ENCODE results near the gene NECAB3.
"Not testable (repeated sequence)": the region's sequence is repeated elsewhere in the genome, so short reads cannot be mapped to it uniquely, and the experiment has no call there.

Gene NECAB3

GRCh38 chr20:33646191-33646590, 28.0 kb downstream of the NECAB3 start:
- DNase-seq (ENCODE audit: insufficient read length, low spot score) (no peak), FAIRE-seq (no peak)
- TF ChIP-seq CTCF (IDR thresholded peaks at IDR 0.05; ENCODE audit: insufficient read depth, missing control alignments): no peak

- FAIRE-seq (no peak), DNase-seq (ENCODE audit: insufficient read length, low spot score) (no peak)
- no peak for TF ChIP-seq CTCF (IDR thresholded peaks at IDR 0.05; ENCODE audit: insufficient read depth, missing control alignments)
Observed at GRCh38 chr20:33645396-33645795, 28.8 kb downstream of the NECAB3 start.

GRCh38 chr20:33645072-33645358, 29.2 kb downstream of the NECAB3 start:
- FAIRE-seq: no peak
- no peak for TF ChIP-seq CTCF (IDR thresholded peaks at IDR 0.05; ENCODE audit: insufficient read depth, missing control alignments)

GRCh38 chr20:33644313-33645071, 29.7 kb downstream of the NECAB3 start:
- no peak for DNase-seq (ENCODE audit: insufficient read length, low spot score)
- FAIRE-seq: no peak
- no peak for TF ChIP-seq CTCF (IDR thresholded peaks at IDR 0.05; ENCODE audit: insufficient read depth, missing control alignments)

More at GRCh38 chr20:33645072-33645358, 29.2 kb downstream of the NECAB3 start:
- DNase-seq (ENCODE audit: insufficient read length, low spot score): no peak

- DNase-seq (ENCODE audit: insufficient read length, low spot score) (no peak), FAIRE-seq (no peak)
- no peak for TF ChIP-seq CTCF (IDR thresholded peaks at IDR 0.05; ENCODE audit: insufficient read depth, missing control alignments)
Observed at GRCh38 chr20:33640287-33640686, 33.9 kb downstream of the NECAB3 start.

- FAIRE-seq: no peak
- TF ChIP-seq CTCF (IDR thresholded peaks at IDR 0.05; ENCODE audit: insufficient read depth, missing control alignments): no peak
Observed at GRCh38 chr20:33636776-33637175, 37.5 kb downstream of the NECAB3 start.

GRCh38 chr20:33635341-33635740, 38.9 kb downstream of the NECAB3 start:
- TF ChIP-seq CTCF (IDR thresholded peaks at IDR 0.05; ENCODE audit: insufficient read depth, missing control alignments): no peak
- FAIRE-seq: no peak

More at GRCh38 chr20:33636776-33637175, 37.5 kb downstream of the NECAB3 start:
- no peak for DNase-seq (ENCODE audit: insufficient read length, low spot score)

GRCh38 chr20:33631910-33632309, 42.3 kb downstream of the NECAB3 start:
- FAIRE-seq; DNase-seq (ENCODE audit: insufficient read length, low spot score): not testable (repeated sequence)

More at GRCh38 chr20:33635341-33635740, 38.9 kb downstream of the NECAB3 start:
- no peak for DNase-seq (ENCODE audit: insufficient read length, low spot score)

All from D721Med (cell line).